ENCODE measurements around the gene SYNPO. TPM values are rescaled to one million over a fixed set of nuclear protein-coding genes. Genes with fewer than 3 reads are reported as not detected.

SYNPO gene
- total RNA-seq, 1 donor from 2014 or later = 715 TPM

GRCh38 chr5:150603491-150603890 lies 37.0 kb upstream of the SYNPO start:
- Histone ChIP-seq H3K36me3 (no peaks in the 10 kb centered on the region), H3K9me3 (replicated peaks) (no peaks in the 10 kb centered on the region), H3K4me1 (peaks cover 81% of the 10 kb centered on the region), H3K4me3 (no peak overlapping the region), H3K27me3 (ENCODE audit: low read depth) (no peaks in the 10 kb centered on the region), H3K27ac (replicated peaks) (peak overlapping the region; percentile 90)
- intact Hi-C loops (cut with micrococcal nuclease) = no loop called here
- peak; percentile 4 for DNase-seq
- TF ChIP-seq, protein P1, sequence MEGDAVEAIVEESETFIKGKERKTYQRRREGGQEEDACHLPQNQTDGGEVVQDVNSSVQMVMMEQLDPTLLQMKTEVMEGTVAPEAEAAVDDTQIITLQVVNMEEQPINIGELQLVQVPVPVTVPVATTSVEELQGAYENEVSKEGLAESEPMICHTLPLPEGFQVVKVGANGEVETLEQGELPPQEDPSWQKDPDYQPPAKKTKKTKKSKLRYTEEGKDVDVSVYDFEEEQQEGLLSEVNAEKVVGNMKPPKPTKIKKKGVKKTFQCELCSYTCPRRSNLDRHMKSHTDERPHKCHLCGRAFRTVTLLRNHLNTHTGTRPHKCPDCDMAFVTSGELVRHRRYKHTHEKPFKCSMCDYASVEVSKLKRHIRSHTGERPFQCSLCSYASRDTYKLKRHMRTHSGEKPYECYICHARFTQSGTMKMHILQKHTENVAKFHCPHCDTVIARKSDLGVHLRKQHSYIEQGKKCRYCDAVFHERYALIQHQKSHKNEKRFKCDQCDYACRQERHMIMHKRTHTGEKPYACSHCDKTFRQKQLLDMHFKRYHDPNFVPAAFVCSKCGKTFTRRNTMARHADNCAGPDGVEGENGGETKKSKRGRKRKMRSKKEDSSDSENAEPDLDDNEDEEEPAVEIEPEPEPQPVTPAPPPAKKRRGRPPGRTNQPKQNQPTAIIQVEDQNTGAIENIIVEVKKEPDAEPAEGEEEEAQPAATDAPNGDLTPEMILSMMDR (IDR thresholded peaks at IDR 0.05; ENCODE audit: borderline replicate concordance) = no peak

- Histone ChIP-seq H3K9me3 (replicated peaks) (no peaks in the 10 kb centered on the region), H3K4me3 (no peak overlapping the region), H3K27me3 (ENCODE audit: low read depth) (no peaks in the 10 kb centered on the region), H3K4me1 (peaks cover 81% of the 10 kb centered on the region), H3K36me3 (no peaks in the 10 kb centered on the region), H3K27ac (replicated peaks) (peak overlapping the region; percentile 90)
- TF ChIP-seq, protein P1 (IDR thresholded peaks at IDR 0.05; ENCODE audit: borderline replicate concordance) = no peak
- intact Hi-C loops (cut with micrococcal nuclease) = no loop called here
- peak; percentile 14 for DNase-seq
These were observed 36.5 kb upstream of the SYNPO start for GRCh38 chr5:150604010-150604409.

- Histone ChIP-seq H3K36me3 (no peaks in the 10 kb centered on the region), H3K27ac (replicated peaks) (peak overlapping the region; percentile 90), H3K4me3 (no peak overlapping the region), H3K9me3 (replicated peaks) (no peaks in the 10 kb centered on the region), H3K4me1 (peaks cover 81% of the 10 kb centered on the region), H3K27me3 (ENCODE audit: low read depth) (no peaks in the 10 kb centered on the region)
- intact Hi-C loops (cut with micrococcal nuclease) = no loop called here
- peak; percentile 3 for DNase-seq
- TF ChIP-seq, protein P1 (IDR thresholded peaks at IDR 0.05; ENCODE audit: borderline replicate concordance) = no peak
These were observed 35.5 kb upstream of the SYNPO start for GRCh38 chr5:150604894-150605440.

- peak; percentile 6 for DNase-seq
- intact Hi-C loops (cut with micrococcal nuclease) = no loop called here
- H3K27me3 ChIP-seq (ENCODE audit: low read depth) = no peaks in the 10 kb centered on the region
- TF ChIP-seq, protein P1 (IDR thresholded peaks at IDR 0.05; ENCODE audit: borderline replicate concordance) = no peak
- no peaks in the 10 kb centered on the region for H3K9me3 ChIP-seq (replicated peaks)
- no peaks in the 10 kb centered on the region for H3K36me3 ChIP-seq
- H3K4me3 ChIP-seq = no peak overlapping the region
- H3K4me1 ChIP-seq = peaks cover 81% of the 10 kb centered on the region
- peak overlapping the region; percentile 90 for H3K27ac ChIP-seq (replicated peaks)
These were observed 34.9 kb upstream of the SYNPO start for GRCh38 chr5:150605546-150605945.

DNA sequence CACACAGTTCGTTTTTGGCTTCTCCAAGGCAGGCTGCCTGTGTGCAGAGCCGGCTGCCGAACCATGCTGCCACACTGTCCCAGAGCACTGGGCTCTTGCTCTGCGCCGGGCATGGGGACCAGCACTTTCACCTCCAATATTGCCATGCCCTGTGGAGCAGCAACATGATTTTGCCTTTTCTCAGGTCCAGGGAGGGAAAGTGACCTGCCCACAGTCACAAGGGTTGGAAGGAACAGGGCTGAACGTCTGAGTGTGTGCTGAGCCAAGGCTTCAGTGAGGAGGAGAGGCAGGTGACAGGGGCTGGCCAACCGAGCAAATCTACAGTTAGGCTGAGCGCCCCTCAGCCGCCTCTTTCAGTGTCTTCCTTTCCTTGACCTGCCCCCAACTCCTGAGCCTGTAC lies 34.0 kb upstream of the SYNPO start:
- H3K36me3 ChIP-seq = no peaks in the 10 kb centered on the region
- peak overlapping the region; percentile 90 for H3K27ac ChIP-seq (replicated peaks)
- H3K9me3 ChIP-seq (replicated peaks) = no peaks in the 10 kb centered on the region
- H3K27me3 ChIP-seq (ENCODE audit: low read depth) = no peaks in the 10 kb centered on the region
- TF ChIP-seq, protein P1 (IDR thresholded peaks at IDR 0.05; ENCODE audit: borderline replicate concordance) = no peak
- intact Hi-C loops (cut with micrococcal nuclease) = no loop called here
- H3K4me1 ChIP-seq = peaks cover 81% of the 10 kb centered on the region
- DNase-seq = no peak
- no peak overlapping the region for H3K4me3 ChIP-seq

Measured in left ventricle myocardium inferior (tissue), 1 donor.